Inferior parietal cortex (tissue), 1 donor: ENCODE measurements around the gene AFF2.

Experiments used
- DNase-seq: peaks from one replicate; pipeline ENCODE4 v3.0.0-alpha.2; 2016; ENCODE audit errors: extremely low spot score

Gene AFF2

GRCh38 chrX:148917441-148917840 is 417.0 kb downstream of the AFF2 start:
- DNase-seq, result no peak

- no peak for DNase-seq
Measured at GRCh38 chrX:148923631-148924030, 423.2 kb downstream of the AFF2 start.

GRCh38 chrX:148926371-148926770 is 426.0 kb downstream of the AFF2 start:
- no peak for DNase-seq

- DNase-seq, result no peak
Measured at GRCh38 chrX:148928811-148929210, 428.4 kb downstream of the AFF2 start.

- no peak for DNase-seq
Measured at GRCh38 chrX:148929686-148930085, 429.3 kb downstream of the AFF2 start.

- DNase-seq, result no peak
Measured at GRCh38 chrX:148930206-148930729, 429.9 kb downstream of the AFF2 start.

GRCh38 chrX:148933881-148934280 is 433.5 kb downstream of the AFF2 start:
- DNase-seq, result no peak

GRCh38 chrX:148938348-148938747 is 437.9 kb downstream of the AFF2 start:
- DNase-seq, result no peak

- DNase-seq, result no peak
Measured at GRCh38 chrX:148940411-148940996, 440.1 kb downstream of the AFF2 start.

- no peak for DNase-seq
Measured at GRCh38 chrX:148942754-148943153, 442.3 kb downstream of the AFF2 start.

GRCh38 chrX:148947399-148947975 is 447.1 kb downstream of the AFF2 start:
- DNase-seq, result no peak

GRCh38 chrX:148956352-148956751 is 455.9 kb downstream of the AFF2 start:
- no peak for DNase-seq

- DNase-seq, result no peak
Measured at GRCh38 chrX:148958901-148959300, 458.5 kb downstream of the AFF2 start.

- DNase-seq, result no peak
Measured at GRCh38 chrX:148960060-148960459, 459.6 kb downstream of the AFF2 start.

GRCh38 chrX:148961985-148962384 is 461.6 kb downstream of the AFF2 start:
- no peak for DNase-seq

- no peak for DNase-seq
Measured at GRCh38 chrX:148976571-148977400, 476.4 kb downstream of the AFF2 start.

- DNase-seq, result no peak
Measured at GRCh38 chrX:148979786-148980185, 479.4 kb downstream of the AFF2 start.

- DNase-seq, result no peak
Measured at GRCh38 chrX:148984238-148984637, 483.8 kb downstream of the AFF2 start.

GRCh38 chrX:148991502-148991901 is 491.1 kb downstream of the AFF2 start:
- DNase-seq, result no peak

GRCh38 chrX:148995661-148996060 is 495.2 kb downstream of the AFF2 start:
- DNase-seq, result no peak

GRCh38 chrX:149002320-149002719 is 501.9 kb downstream of the AFF2 start:
- no peak for DNase-seq

- no peak for DNase-seq
Measured at GRCh38 chrX:149003863-149004660, 503.6 kb downstream of the AFF2 start.
